ENCODE measurements around the gene LMO4.

Gene LMO4

GRCh38 chr1:87362063-87362833, 33.6 kb downstream of the LMO4 start:
- no peak for DNase-seq

DNA sequence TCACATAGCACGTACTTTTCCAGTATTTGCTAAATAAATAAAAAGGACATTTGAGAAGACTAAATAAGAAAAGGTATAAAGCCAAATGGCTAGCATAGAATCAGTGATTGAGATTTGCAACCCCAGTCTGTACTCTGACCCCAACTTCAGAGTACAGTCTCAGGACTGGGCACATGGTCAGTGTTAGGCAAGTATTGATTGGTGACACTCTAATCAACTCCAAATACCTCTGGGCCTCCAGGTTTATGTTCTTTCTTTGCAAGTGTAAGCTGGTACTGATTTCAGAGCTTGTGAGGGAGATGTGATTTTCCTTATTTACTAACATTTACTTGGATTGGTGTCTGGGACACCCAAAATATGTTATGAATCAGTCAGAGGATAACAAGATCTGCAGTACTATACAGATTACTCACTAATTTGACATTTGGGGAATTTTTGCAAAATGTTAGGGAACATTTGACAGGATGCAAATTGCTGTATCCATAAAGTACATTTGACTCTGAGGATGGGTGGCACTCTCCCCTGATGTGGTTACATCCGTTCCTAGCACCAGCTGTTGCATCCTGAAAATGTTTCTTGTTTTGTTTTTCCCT, 34.2 kb downstream of the LMO4 start:
- DNase-seq, result no peak

DNA sequence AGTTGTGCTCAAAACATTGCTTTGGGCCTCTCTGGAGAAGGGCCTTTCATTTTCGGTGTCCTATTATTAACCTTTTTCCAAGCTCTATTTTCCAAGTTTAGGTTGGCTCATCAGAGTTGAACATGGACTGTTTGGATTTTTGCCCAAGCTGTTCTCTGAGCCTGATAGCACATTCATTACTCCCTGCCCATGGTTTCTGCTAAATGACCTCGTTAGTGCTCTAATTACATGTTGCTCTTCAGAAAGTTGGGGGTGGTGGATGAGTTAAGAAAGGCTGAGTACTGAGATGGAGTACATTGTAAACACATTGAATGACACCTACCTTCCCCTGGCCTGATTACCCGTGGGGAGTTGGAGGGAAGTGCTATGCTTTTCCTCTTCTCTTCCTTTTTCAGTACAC, 38.9 kb downstream of the LMO4 start:
- no peak for DNase-seq

- DNase-seq, result no peak
Measured at GRCh38 chr1:87368907-87369306, 40.2 kb downstream of the LMO4 start.

- DNase-seq, result no peak
Measured at GRCh38 chr1:87369736-87370478, 41.2 kb downstream of the LMO4 start.

- no peak for DNase-seq
Measured at GRCh38 chr1:87370544-87370943, 41.9 kb downstream of the LMO4 start.

GRCh38 chr1:87379306-87379705, 50.6 kb downstream of the LMO4 start:
- no peak for DNase-seq

- no peak for DNase-seq
Measured at GRCh38 chr1:87386217-87386790, 57.6 kb downstream of the LMO4 start.

DNA sequence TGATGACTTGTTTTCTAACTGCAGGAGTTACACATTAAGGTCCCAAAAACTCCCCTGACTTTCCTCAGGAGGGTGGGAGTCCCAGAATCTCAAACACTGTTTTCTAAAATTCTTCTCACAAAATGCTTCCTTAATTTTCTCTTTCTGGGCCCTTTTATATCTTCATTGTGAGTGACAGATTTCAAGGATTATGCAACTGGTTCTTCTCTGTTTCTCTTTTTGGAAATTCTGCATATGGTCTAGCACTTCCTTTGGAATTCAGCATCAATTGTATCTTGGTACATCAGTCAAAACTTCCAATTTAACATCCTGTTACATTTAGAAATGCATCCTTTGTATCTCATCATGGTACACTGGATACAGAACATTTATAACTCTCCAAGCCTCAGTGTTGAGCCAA, 59.7 kb downstream of the LMO4 start:
- no peak for DNase-seq

GRCh38 chr1:87389011-87389410, 60.3 kb downstream of the LMO4 start:
- no peak for DNase-seq

DNA sequence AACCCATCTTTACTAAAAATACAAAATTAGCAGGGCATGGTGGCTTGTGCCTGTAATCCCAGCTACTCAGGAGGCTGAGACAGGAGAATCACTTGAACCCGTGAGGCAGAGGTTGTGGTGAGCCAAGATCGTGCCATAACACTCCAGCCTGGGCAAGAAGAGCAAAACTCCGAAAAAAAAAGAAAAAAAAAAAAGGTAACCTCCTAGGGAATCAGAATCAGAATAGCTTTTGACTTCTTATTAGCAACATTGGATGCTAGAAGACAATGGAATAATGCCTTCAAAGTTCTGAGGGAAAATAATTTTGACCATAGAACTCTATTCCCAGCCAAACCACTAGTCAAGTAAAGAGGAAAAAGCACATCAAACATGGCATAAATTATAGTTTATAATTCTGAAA, 60.9 kb downstream of the LMO4 start:
- DNase-seq, result no peak

GRCh38 chr1:87392248-87393192, 63.8 kb downstream of the LMO4 start:
- no peak for DNase-seq

DNA sequence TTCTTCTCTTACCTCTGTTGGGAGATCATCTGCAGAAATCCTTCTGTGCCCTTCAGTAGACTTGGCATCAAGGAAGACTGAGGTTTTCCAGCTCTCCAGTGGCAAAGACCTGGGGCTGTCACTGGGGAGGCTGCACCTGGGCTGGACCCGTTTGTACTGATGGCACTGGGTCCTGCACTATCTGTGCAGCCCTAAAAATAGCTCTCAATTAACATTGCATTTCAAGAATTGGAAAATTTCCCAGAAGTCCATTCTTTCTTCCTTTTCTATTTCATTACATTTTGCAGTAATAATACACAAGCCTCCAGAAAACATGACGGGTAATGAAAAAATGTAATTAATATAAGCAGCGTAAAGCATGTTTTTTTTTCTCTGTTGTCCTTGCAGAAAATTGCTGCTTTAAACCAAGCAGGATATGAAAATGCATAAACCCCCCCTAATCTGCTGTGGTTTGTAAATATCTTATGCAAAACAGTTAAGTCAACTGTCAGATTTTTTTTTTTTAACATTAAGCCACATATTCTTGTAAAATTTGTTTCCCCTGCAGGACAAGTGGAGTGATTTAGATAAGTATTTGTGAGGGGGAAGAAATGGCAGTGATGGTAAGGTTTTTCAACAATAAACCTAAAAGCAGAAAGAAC, 64.9 kb downstream of the LMO4 start:
- DNase-seq, result no peak

- DNase-seq, result no peak
Measured at GRCh38 chr1:87394513-87394912, 65.8 kb downstream of the LMO4 start.

GRCh38 chr1:87394982-87395381, 66.3 kb downstream of the LMO4 start:
- DNase-seq, result no peak
